SU-DHL-6 (cell line): Measurements from ENCODE around the gene QPCT.

Experiments used
- H2AFZ ChIP-seq: fragments of 200-600 bp; sonication (generic); 2 replicates; pipeline ENCODE4 v1.6.1; 2014; ENCODE audit warnings: low read depth, mild to moderate bottlenecking, moderate library complexity, mixed read lengths, antibody characterized with exemption, low read length; ENCODE audit not compliant: severe bottlenecking
- H3F3A ChIP-seq: fragments of 200-600 bp; shearing (Covaris generic); 2 replicates; pipeline ENCODE4 v1.6.0; 2016; ENCODE audit warnings: antibody characterized with exemption, mild to moderate bottlenecking; ENCODE audit not compliant: insufficient read depth
- H3K27ac ChIP-seq: fragments of 200-600 bp; sonication (generic); 2 replicates; pipeline ENCODE4 v1.5.1; 2016; ENCODE audit warnings: low read depth, mild to moderate bottlenecking, low read length, moderate library complexity, mixed read lengths
- H3K27me3 ChIP-seq: fragments of 200-600 bp; sonication (generic), shearing (Covaris generic); 2 replicates; pipeline ENCODE4 v1.6.0; 2014; ENCODE audit warnings: mild to moderate bottlenecking, low read length
- H3K36me3 ChIP-seq: fragments of 200-600 bp; sonication (generic); 2 replicates; pipeline ENCODE4 v1.6.1; 2014; ENCODE audit warnings: mild to moderate bottlenecking, low read length, mixed read lengths
- H3K4me2 ChIP-seq: fragments of 300-600, 200-600 bp; shearing (Covaris generic), sonication (generic); 2 replicates; pipeline ENCODE4 v1.6.0; 2014; ENCODE audit warnings: low read length, low read depth, mild to moderate bottlenecking; ENCODE audit not compliant: poor library complexity, severe bottlenecking
- H3K4me3 ChIP-seq: fragments of 200-600 bp; sonication (generic); 2 replicates; pipeline ENCODE4 v1.5.1; 2014; ENCODE audit warnings: antibody characterized with exemption, low read length, mild to moderate bottlenecking, mixed read lengths; ENCODE audit not compliant: insufficient read depth, poor library complexity, severe bottlenecking
- H3K79me2 ChIP-seq: fragments of 200-600 bp; sonication (generic); 2 replicates; pipeline ENCODE4 v1.6.1; 2014; ENCODE audit warnings: mild to moderate bottlenecking, low read length, moderate library complexity; ENCODE audit not compliant: insufficient read depth
- H3K9ac ChIP-seq: fragments of 200-600 bp; sonication (generic); 2 replicates; pipeline ENCODE4 v1.7.0; 2014; ENCODE audit warnings: mild to moderate bottlenecking, low read length
- H3K9me2 ChIP-seq: fragments of 200-600 bp; sonication (generic); replicated peaks from 2 replicates; pipeline ENCODE4 v1.6.1; 2014; ENCODE audit warnings: low read length; ENCODE audit not compliant: insufficient read depth
- H3K9me3 ChIP-seq: fragments of 200-600 bp; sonication (generic); 2 replicates; pipeline ENCODE4 v1.6.1; 2014; ENCODE audit warnings: low read length, mixed read lengths; ENCODE audit not compliant: insufficient read depth
- H4K20me1 ChIP-seq: fragments of 200-600 bp; sonication (generic); 2 replicates; pipeline ENCODE4 v1.6.1; 2014; ENCODE audit warnings: low read depth, mild to moderate bottlenecking, antibody characterized with exemption, low read length, moderate library complexity, mixed read lengths
- CTCF ChIP-seq: fragments of 200-600 bp; sonication (generic); IDR thresholded peaks from one replicate; pipeline ENCODE4 v1.5.1; 2017; ENCODE audit warnings: antibody characterized with exemption, mild to moderate bottlenecking, low read length, moderate library complexity; ENCODE audit not compliant: insufficient read depth, poor library complexity, severe bottlenecking
- EZH2phosphoT487 ChIP-seq: fragments of 200-600 bp; sonication (generic), shearing (Covaris generic); conservative IDR thresholded peaks from 2 replicates; pipeline ENCODE4 v1.6.1; 2018; ENCODE audit warnings: mild to moderate bottlenecking, antibody characterized with exemption, low read length, moderate library complexity, mixed read lengths

Gene QPCT

GRCh38 chr2:37421686-37422085, 77.3 kb downstream of the QPCT start:
- H4K20me1 ChIP-seq: no peaks in the 10 kb centered on the region
- H3K27ac ChIP-seq: no peak overlapping the region
- no peaks in the 10 kb centered on the region for H3F3A ChIP-seq
- no peak overlapping the region for H3K9ac ChIP-seq
- no peak overlapping the region for H3K4me3 ChIP-seq
- H3K4me2 ChIP-seq: no peak overlapping the region
- H3K9me2 ChIP-seq: no peaks in the 10 kb centered on the region
- no peaks in the 10 kb centered on the region for H3K9me3 ChIP-seq
- no peaks in the 10 kb centered on the region for H3K36me3 ChIP-seq
- no peaks in the 10 kb centered on the region for H3K27me3 ChIP-seq
- TF ChIP-seq EZH2phosphoT487: no peak
- no peak for TF ChIP-seq CTCF
- no peaks in the 10 kb centered on the region for H3K79me2 ChIP-seq
- H2AFZ ChIP-seq: no peak overlapping the region

DNA sequence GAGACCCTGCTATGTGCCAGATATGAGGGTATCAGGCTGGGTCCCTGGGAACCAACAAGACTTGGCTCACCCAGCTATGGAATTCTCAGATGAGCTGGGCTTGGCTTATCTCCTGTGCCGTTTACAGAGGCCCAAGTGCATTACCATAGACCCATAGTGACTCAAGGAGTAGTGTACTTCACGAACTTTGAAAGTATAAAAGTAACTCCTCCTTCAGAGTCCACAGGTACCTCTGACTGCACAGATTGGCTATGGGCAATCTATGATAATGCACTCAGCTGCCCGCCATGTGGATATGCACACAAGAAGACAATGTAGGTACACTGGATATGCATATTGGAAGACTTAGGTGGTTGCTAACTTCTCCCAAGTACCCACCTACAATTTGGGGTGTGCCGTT, 78.4 kb downstream of the QPCT start:
- H3K27ac ChIP-seq: no peak overlapping the region
- TF ChIP-seq CTCF: no peak
- TF ChIP-seq EZH2phosphoT487: no peak
- H3K9me2 ChIP-seq: no peaks in the 10 kb centered on the region
- no peaks in the 10 kb centered on the region for H3K27me3 ChIP-seq
- H3K36me3 ChIP-seq: no peaks in the 10 kb centered on the region
- no peaks in the 10 kb centered on the region for H4K20me1 ChIP-seq
- H3K79me2 ChIP-seq: no peaks in the 10 kb centered on the region
- H3K9me3 ChIP-seq: no peaks in the 10 kb centered on the region
- no peak overlapping the region for H3K9ac ChIP-seq
- no peak overlapping the region for H3K4me2 ChIP-seq
- no peaks in the 10 kb centered on the region for H3F3A ChIP-seq
- H3K4me3 ChIP-seq: no peak overlapping the region
- H2AFZ ChIP-seq: no peak overlapping the region
